Measurements from ENCODE around the gene GAN.

GAN gene

GRCh38 chr16:81314603-81315270 lies at the start of gene GAN:
Gene GAN (plus strand): TSS chr16:81314962. CDS start chr16:81315114, 152 bp downstream.
- peak; percentile 83 to 95 for DNase-seq

- no peak for DNase-seq
Measured at GRCh38 chr16:81265052-81265451, 49.7 kb upstream of the GAN start.

- no peak for DNase-seq
Measured at GRCh38 chr16:81265658-81266451, 48.9 kb upstream of the GAN start.

GRCh38 chr16:81266680-81267095 lies 48.1 kb upstream of the GAN start:
- DNase-seq: no peak

GRCh38 chr16:81268509-81268908 lies 46.3 kb upstream of the GAN start:
- no peak for DNase-seq

- no peak for DNase-seq
Measured at GRCh38 chr16:81273223-81273950, 41.4 kb upstream of the GAN start.

GRCh38 chr16:81275064-81275532 lies 39.7 kb upstream of the GAN start:
- DNase-seq: no peak

GRCh38 chr16:81275795-81276194 lies 39.0 kb upstream of the GAN start:
- no peak for DNase-seq

- no peak for DNase-seq
Measured at GRCh38 chr16:81276323-81276722, 38.4 kb upstream of the GAN start.

- no peak for DNase-seq
Measured at GRCh38 chr16:81277541-81278080, 37.2 kb upstream of the GAN start.

- DNase-seq: no peak
Measured at GRCh38 chr16:81278526-81278925, 36.2 kb upstream of the GAN start.

- DNase-seq: no peak
Measured at GRCh38 chr16:81279392-81279791, 35.4 kb upstream of the GAN start.

GRCh38 chr16:81280393-81280792 lies 34.4 kb upstream of the GAN start:
- no peak for DNase-seq

- DNase-seq: no peak
Measured at GRCh38 chr16:81283044-81283443, 31.7 kb upstream of the GAN start.

- no peak for DNase-seq
Measured at GRCh38 chr16:81284995-81285600, 29.7 kb upstream of the GAN start.

GRCh38 chr16:81286190-81286589 lies 28.6 kb upstream of the GAN start:
- no peak for DNase-seq

- DNase-seq: no peak
Measured at GRCh38 chr16:81291117-81291516, 23.6 kb upstream of the GAN start.

GRCh38 chr16:81292936-81293335 lies 21.8 kb upstream of the GAN start:
- no peak for DNase-seq

GRCh38 chr16:81293909-81294802 lies 20.6 kb upstream of the GAN start:
- DNase-seq: no peak

GRCh38 chr16:81296631-81297030 lies 18.1 kb upstream of the GAN start:
- no peak for DNase-seq

- no peak for DNase-seq
Measured at GRCh38 chr16:81307770-81308169, 7.0 kb upstream of the GAN start.
